ENCODE data around the gene KASH5.
A peak's percentile ranks its signal among the peaks of the same experiment; 100 is the strongest.
"Not testable (repeated sequence)": the region's sequence is repeated elsewhere in the genome, so short reads cannot be mapped to it uniquely, and the experiment has no call there.

Gene KASH5

GRCh38 chr19:49439836-49440235 is 51.8 kb downstream of the KASH5 start:
- no peak for DNase-seq

GRCh38 chr19:49440439-49441209 is 52.6 kb downstream of the KASH5 start:
- DNase-seq, result no peak

GRCh38 chr19:49441210-49441959 is 53.3 kb downstream of the KASH5 start, which contains the start of gene SLC17A7:
Gene SLC17A7, minus strand, starts transcription at chr19:49441527. Its CDS starts 148 bp downstream, at chr19:49441379.
- DNase-seq, result peak in 4 of 5 donors; percentile 29 to 49 (median 38)

DNA sequence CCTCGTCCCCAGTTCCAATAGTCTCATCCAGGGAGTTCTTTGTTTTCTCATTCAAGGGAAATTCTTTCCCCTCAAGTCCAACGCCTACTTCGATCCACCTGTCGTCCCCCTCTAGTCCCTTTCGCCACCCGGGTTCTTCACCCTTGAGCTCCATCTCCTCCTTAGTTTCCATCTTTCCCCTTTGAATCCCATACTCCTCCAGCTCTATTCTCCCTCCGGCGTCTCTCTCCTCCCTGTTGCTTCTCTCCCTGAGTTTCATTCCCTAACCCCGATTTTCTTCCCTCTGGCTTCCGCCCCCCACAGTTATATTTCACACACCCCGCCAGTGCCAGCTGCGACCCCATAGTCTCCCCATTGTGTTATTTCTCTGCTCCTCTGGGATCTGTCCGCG is 53.9 kb downstream of the KASH5 start:
- no peak for DNase-seq

GRCh38 chr19:49442354-49442753 is 54.3 kb downstream of the KASH5 start:
- DNase-seq, result no peak

GRCh38 chr19:49442771-49443365 is 54.8 kb downstream of the KASH5 start:
- peak; percentile 35 to 64 (median 44) for DNase-seq

DNA sequence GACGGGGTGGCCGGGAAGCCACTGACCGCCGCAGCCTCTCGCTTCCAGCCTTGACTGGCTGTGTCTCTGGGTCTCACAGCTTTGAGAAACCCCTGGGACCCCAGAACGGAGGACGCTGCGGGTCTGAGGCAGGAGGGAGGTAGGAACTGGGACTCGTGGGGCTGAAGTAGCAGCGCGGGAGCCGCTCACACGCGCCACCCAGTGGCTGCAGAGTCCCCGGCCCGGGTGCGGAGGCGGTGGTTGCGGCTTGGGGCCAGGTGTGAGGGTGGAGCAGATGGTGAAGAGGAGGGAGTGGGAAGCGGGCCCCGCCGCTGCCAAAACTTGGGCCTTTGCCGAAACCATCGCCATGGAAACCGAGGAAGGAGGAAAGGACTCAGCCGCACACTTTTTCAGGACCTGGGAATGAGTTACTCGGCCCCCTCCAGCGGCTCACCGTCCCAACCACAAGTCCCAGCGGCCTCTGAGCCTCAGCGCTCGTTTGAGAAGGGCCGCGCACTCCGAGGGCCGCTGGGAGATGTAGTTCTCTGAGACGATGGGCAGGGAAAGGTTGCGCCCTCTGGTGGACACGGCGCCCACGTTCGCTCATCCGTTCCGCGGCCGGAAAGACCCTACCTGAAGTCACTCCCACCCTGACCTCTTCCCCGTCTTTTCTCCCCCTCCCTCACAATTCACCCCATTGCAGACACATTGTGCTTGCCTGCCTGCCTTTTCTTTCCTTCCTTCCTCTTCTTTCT is 55.5 kb downstream of the KASH5 start:
- DNase-seq, result peak; percentile 83 to 94 (median 90)

DNA sequence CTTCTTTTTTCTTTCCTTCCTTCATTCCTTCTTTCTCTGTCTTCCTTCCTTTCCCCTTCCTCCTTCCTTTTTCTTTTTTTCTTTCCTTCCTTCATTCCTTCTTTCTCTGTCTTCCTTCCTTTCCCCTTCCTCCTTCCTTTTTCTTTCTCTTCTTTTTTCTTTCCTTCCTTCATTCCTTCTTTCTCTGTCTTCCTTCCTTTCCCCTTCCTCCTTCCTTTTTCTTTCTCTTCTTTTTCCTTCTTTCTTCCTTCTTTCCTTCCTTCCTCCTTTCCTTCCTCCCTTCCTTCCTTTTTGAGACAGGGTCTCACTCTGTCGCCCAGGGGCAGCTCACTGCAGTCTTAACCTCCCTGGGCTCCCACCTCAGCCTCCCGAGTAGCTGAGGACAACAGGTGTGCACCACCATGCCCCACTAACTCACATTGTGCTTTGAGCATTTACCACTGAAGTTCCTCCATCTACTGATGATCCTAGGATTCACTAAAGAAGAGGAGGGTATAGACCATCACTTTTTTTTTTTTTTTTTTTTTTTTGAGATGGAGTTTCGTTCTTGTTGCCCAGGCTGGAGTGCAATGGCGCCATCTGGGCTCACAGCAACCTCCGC is 56.2 kb downstream of the KASH5 start:
- not testable (repeated sequence) for DNase-seq

DNA sequence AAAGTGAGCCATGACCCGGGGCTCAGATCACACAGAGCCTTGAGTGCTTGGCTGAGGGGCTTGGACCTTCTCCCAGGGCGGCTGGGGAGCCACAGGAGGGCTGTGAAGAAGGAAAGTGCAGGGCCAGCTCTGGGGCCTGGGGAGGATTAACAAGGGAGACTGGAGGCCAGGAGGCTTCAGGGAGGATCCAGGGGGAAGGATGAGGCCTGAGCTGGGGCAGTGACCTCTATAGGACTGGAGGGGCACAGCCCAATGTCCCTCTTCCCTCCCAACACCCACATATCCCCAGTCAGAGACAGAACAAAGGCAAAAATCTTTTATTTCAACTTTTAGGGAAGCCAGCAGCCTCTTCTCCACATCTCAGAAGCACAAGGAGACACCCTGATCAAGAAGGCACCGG is 57.9 kb downstream of the KASH5 start:
- DNase-seq, result no peak

- DNase-seq, result no peak
Observed at GRCh38 chr19:49447485-49448431, 59.7 kb downstream of the KASH5 start.

DNA sequence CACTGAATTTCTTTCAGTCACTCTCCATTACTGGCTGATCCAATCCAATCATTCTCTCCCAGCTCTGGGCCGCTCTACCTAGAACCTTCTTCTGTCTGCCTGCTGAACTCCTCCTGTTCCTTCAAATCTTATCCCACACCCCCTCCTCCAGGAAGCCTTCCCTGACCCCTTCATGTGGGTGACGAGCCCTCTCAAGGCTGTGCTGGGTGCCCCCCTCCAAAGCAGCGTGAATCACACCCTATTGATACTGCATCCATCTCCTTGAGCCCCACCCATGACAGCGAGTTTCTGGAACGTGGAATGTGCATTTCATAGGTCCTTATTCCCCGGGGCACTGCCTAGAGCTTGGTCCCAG is 60.4 kb downstream of the KASH5 start:
- DNase-seq, result no peak

GRCh38 chr19:49450405-49450804 is 62.4 kb downstream of the KASH5 start:
- DNase-seq, result no peak

DNA sequence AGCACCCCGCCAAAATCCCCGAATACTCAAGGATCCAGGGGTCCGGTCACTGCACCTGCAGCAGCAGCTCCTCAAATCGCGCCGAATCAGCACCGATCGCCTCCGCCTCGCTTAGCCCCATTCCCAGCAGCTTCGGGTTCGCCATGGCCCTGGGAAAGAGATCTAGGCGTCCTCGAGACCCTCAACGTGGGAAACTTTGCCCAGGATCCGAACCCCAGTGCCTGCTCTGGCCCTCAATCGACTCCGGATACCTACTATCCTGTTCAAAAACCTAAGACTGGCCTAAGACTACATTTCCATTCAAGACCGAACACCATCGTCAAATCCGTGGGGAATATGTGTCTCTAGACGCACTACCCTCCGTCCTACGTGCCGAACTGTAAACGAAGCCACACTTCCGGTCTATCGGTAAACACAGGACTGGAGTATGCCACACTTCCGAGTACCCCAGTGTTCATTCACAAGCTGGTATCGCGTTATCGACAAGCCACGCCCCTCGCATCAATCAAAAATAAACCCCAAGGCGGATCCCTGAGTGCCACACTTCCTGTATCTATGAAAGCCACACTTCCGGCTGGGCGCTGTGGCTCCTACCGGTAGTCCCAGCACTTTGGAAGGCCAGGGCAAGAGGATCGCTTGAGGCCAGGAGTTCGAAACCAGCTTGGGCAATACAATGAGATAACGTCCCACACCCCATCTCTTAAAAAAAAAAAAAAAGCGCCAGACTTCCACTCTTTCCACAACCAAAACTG is 63.6 kb downstream of the KASH5 start, which contains the start of gene PIH1D1:
PIH1D1 (minus strand) TSS at position 385 of the 752 bp plus-strand sequence; CDS start at position 145, 240 bp downstream.
- DNase-seq, result peak; percentile 84 to 99 (median 93)

DNA sequence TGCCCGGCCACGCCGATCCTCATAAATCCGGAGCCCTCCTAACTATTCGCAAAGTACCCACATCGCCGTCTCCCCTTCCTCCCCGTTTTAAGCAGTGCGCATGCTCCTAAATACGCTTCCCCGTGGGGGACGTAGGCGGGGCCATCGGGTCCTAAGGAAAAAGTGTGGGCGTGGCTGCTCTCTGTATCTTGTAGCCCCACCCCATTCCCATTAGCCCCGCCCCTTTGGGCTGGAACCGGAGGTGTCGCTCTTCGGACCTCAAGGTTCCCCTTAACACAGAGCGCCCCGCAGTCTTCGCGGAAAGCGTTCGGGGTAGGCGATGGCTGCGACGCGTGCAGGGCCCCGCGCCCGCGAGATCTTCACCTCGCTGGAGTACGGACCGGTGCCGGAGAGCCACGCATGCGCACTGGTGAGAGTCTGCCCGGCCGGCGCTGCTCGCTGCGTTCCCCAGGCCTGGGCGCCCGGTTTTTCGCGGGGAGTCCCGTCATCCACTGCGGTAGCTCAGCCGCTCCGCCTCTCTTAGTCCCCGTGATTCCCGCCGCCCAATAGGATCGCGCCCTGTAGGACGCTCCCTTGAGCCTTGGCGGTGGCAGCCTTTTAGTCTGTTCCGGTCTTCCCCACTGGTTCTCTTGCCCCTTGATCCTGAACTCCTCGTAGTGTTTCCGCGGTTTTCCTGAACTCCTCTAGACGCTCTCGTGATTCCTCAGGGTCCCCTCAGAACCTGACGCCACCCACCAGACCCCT is 65.1 kb downstream of the KASH5 start, which contains the start of gene ALDH16A1:
ALDH16A1 (plus strand) TSS at position 213 of the 744 bp plus-strand sequence; CDS start at position 320, 107 bp downstream.
- peak; percentile 97 to 99 (median 98) for DNase-seq

GRCh38 chr19:49453757-49454240 is 65.8 kb downstream of the KASH5 start:
- DNase-seq, result no peak

DNA sequence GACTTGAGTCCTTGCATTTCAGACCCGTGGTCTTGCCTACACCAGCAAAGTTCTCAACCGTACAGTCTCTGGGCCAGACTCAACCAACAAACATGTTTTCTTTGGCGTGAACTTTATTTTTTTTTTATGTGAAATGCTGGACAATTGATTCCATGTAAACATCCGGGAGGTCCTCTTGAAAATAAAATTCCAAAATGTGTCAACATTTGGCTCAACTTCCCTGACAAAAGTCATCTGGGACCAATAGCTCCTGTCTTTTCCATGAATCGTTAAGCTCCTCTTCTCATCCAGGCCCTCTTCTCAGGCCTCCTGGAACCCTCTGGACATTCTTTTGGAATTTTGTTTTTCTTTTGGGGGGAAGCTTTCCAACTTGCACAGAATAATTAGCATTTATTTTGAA is 67.7 kb downstream of the KASH5 start:
- no peak for DNase-seq

DNA sequence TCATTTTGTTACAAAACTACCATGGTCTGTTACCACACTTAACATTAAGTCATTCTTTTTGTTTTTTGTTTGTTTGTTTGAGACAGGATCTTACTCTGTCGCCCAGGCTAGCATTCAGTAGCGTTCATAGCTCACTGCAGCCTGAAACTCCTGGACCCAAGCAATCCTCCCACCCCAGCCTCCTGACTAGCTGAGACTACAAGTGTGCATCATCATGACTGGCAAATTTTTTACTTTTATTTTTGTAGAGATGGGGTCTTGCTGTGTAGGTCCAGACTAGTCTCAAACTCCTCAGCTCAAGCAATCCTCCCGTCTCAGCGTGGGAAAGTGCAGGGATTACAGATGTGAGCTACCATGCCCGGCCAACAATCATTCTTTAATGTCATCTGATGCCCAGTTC is 68.3 kb downstream of the KASH5 start:
- DNase-seq, result no peak

DNA sequence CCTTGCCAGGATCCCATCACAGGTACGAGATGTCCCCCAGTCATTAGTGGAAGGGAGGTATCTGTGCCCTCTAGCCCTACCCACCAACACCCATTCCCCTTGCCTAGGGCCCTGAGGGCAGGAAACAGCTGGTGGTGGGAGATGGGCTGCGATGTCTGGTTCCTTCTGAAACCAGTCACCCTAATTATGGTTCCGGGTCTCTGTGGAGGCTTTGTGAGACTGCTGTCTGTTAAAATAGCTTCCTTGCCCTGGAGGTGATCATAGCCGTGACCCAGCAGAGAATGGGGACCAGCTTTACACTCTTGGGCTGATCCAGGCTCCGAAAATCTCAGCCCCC is 70.5 kb downstream of the KASH5 start:
- DNase-seq, result no peak

DNA sequence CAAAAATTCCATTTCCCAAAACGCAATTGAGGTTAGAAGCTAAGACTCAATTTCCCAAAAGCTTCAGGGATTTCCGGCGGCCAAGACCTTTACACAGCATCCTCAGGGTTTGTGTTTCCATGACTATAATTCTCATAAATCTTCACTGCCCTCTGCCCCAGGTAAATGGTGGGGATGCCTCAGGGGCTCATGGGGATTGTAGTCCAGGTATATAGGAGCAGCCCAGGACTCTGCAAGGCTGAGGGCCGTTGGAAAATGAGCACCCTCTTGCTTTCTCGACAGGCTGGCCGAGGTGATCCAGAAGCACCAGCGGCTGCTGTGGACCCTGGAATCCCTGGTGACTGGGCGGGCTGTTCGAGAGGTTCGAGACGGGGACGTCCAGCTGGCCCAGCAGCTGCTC is 71.3 kb downstream of the KASH5 start:
- no peak for DNase-seq

All from T-helper 1 cell (primary cell).